ENCODE data around the gene MMP28.

The MMP28 gene

GRCh38 chr17:35745749-35746320 lies 49.6 kb downstream of the MMP28 start:
- FAIRE-seq (no peak), DNase-seq (ENCODE audit: insufficient read length, low spot score) (no peak)

GRCh38 chr17:35745246-35745645 lies 50.2 kb downstream of the MMP28 start:
- FAIRE-seq: no peak
- no peak for DNase-seq (ENCODE audit: insufficient read length, low spot score)

GRCh38 chr17:35744830-35745229 lies 50.6 kb downstream of the MMP28 start:
- FAIRE-seq (no peak), DNase-seq (ENCODE audit: insufficient read length, low spot score) (no peak)

GRCh38 chr17:35743626-35744328 lies 51.7 kb downstream of the MMP28 start:
- FAIRE-seq: no peak
- peak; percentile 65 for DNase-seq (ENCODE audit: insufficient read length, low spot score)

- FAIRE-seq: no peak
- no peak for DNase-seq (ENCODE audit: insufficient read length, low spot score)
Observed at GRCh38 chr17:35742896-35743477, 52.5 kb downstream of the MMP28 start.

- DNase-seq (ENCODE audit: insufficient read length, low spot score): no peak
- FAIRE-seq: no peak
Observed at GRCh38 chr17:35742496-35742895, 52.9 kb downstream of the MMP28 start.

GRCh38 chr17:35740997-35741931 lies 54.2 kb downstream of the MMP28 start:
- DNase-seq (ENCODE audit: insufficient read length, low spot score): no peak
- FAIRE-seq: no peak

- DNase-seq (ENCODE audit: insufficient read length, low spot score): no peak
Observed at GRCh38 chr17:35740216-35740615, 55.2 kb downstream of the MMP28 start.

GRCh38 chr17:35738519-35739133 lies 56.8 kb downstream of the MMP28 start:
- no peak for FAIRE-seq
- no peak for DNase-seq (ENCODE audit: insufficient read length, low spot score)

More at GRCh38 chr17:35740216-35740615, 55.2 kb downstream of the MMP28 start:
- FAIRE-seq: no peak

- FAIRE-seq (no peak), DNase-seq (ENCODE audit: insufficient read length, low spot score) (no peak)
Observed at GRCh38 chr17:35736236-35736635, 59.2 kb downstream of the MMP28 start.

- DNase-seq (ENCODE audit: insufficient read length, low spot score): no peak
- FAIRE-seq: no peak
Observed at GRCh38 chr17:35735036-35735805, 60.2 kb downstream of the MMP28 start.

- DNase-seq (ENCODE audit: insufficient read length, low spot score): no peak
- no peak for FAIRE-seq
Observed at GRCh38 chr17:35734396-35734795, 61.0 kb downstream of the MMP28 start.

- no peak for DNase-seq (ENCODE audit: insufficient read length, low spot score)
- FAIRE-seq: no peak
Observed at GRCh38 chr17:35733366-35733765, 62.1 kb downstream of the MMP28 start.

GRCh38 chr17:35732806-35733136 lies 62.7 kb downstream of the MMP28 start:
- no peak for FAIRE-seq
- no peak for DNase-seq (ENCODE audit: insufficient read length, low spot score)

- FAIRE-seq (no peak), DNase-seq (ENCODE audit: insufficient read length, low spot score) (no peak)
Observed at GRCh38 chr17:35731917-35732805, 63.3 kb downstream of the MMP28 start.

- DNase-seq (ENCODE audit: insufficient read length, low spot score) (peak; percentile 82), FAIRE-seq (no peak)
Observed at GRCh38 chr17:35731239-35731916, 64.1 kb downstream of the MMP28 start, which contains the start of gene RASL10B. Gene RASL10B, plus strand, starts transcription at chr17:35731639. Its CDS starts 3,546 bp downstream, at chr17:35735185.

GRCh38 chr17:35730400-35731005 lies 64.9 kb downstream of the MMP28 start:
- no peak for FAIRE-seq

GRCh38 chr17:35729405-35729833 lies 66.0 kb downstream of the MMP28 start:
- FAIRE-seq (no peak), DNase-seq (ENCODE audit: insufficient read length, low spot score) (no peak)

More at GRCh38 chr17:35730400-35731005, 64.9 kb downstream of the MMP28 start:
- DNase-seq (ENCODE audit: insufficient read length, low spot score): no peak
